ENCODE measurements around the gene EXD3. TPM values are rescaled to one million over a fixed set of nuclear protein-coding genes. Genes with fewer than 3 reads are reported as not detected.

Gene EXD3
- polyA plus RNA-seq, 2 of the 4 experiments (the other 2 are of a cell fraction) = 3.4 to 4.5 TPM

GRCh38 chr9:137376386-137376785 is 46.6 kb downstream of the EXD3 start:
- POLR2A ChIA-PET = no interaction called here
- no peak for DNase-seq (ENCODE audit: low read depth in 1 of 2, low spot score in 1 of 2)
- no peak for ATAC-seq
- FAIRE-seq = no peak
- Histone ChIP-seq H3K4me1 (no peaks in the 10 kb centered on the region), H3K9me3 (0 out of 3 replicates have a peak, but pooled peaks cover 5% of the 10 kb centered on the region), H3K4me3 (no peak overlapping the region), H3K4me2 (no peak overlapping the region), H3K27ac (no peak overlapping the region)
- WGBS (ENCODE audit: missing lambda C conversion rate) = 91% methylated on average over 12 of the region's 12 CpGs
- no peak for TF ChIP-seq BHLHE40 (IDR thresholded peaks at IDR 0.05; ENCODE audit: low read depth, low read length)
- no peak for TF ChIP-seq GATA3 (IDR thresholded peaks at IDR 0.05; ENCODE audit: borderline replicate concordance)
- no peak for TF ChIP-seq E2F6 (IDR thresholded peaks at IDR 0.05; ENCODE audit: borderline replicate concordance, low read depth)
- no peak for TF ChIP-seq HOXA7 (CRISPR knock-in tag; IDR thresholded peaks at IDR 0.05)
- no peak for TF ChIP-seq ZFP36 (IDR thresholded peaks at IDR 0.05; ENCODE audit: borderline replicate concordance, partially characterized antibody)
- no peak for TF ChIP-seq FOXS1 (CRISPR knock-in tag; IDR thresholded peaks at IDR 0.05)
- TF ChIP-seq KDM1A (IDR thresholded peaks at IDR 0.05; ENCODE audit: low read depth) = no peak
- no peak for TF ChIP-seq NR3C1 (IDR thresholded peaks at IDR 0.05)
- TF ChIP-seq ESRRA (IDR thresholded peaks at IDR 0.05; ENCODE audit: borderline replicate concordance, low read length) = no peak
- no peak for TF ChIP-seq NFE2L2 (conservative IDR thresholded peaks at IDR 0.05; ENCODE audit: low read length)
- TF ChIP-seq MAZ (IDR thresholded peaks at IDR 0.05; ENCODE audit: borderline replicate concordance, low read depth, low read length) = no peak
- TF ChIP-seq CBX8 (IDR thresholded peaks at IDR 0.05) = no peak
- no peak for TF ChIP-seq HES2 (IDR thresholded peaks at IDR 0.05)
- no peak for TF ChIP-seq MAX (IDR thresholded peaks at IDR 0.05)
- no peak for TF ChIP-seq SMC3 (IDR thresholded peaks at IDR 0.05)
- TF ChIP-seq RARB (CRISPR knock-in tag; IDR thresholded peaks at IDR 0.05) = no peak
- CTCF ChIA-PET = interaction anchor here (0.9 to 1.9 kb wide), 3 partner anchors 46 to 140 kb away, joined by 3 to 7 read pairs (median 3); partner anchors contain the start of genes EXD3 and NRARP

GRCh38 chr9:137375321-137376058 is 47.5 kb downstream of the EXD3 start:
- DNase-seq (ENCODE audit: low read depth in 1 of 2, low spot score in 1 of 2) = no peak
- ATAC-seq = no peak
- no peak overlapping the region for H3K4me3 ChIP-seq
- ChIA-PET POLR2A (no interaction called here), CTCF (interaction anchor here (0.7 to 1.9 kb wide), 5 partner anchors 21 to 72 kb away, joined by 3 to 7 read pairs (median 4); partner anchors contain the start of gene EXD3)
- no peak overlapping the region for H3K4me2 ChIP-seq
- FAIRE-seq = peak; percentile 32
- H3K4me1 ChIP-seq = no peaks in the 10 kb centered on the region
- TF ChIP-seq MYC (IDR thresholded peaks at IDR 0.05; ENCODE audit: borderline replicate concordance, low read length) = no peak
- TF ChIP-seq PHF8 (IDR thresholded peaks at IDR 0.05; ENCODE audit: borderline replicate concordance, low read depth) = no peak
- no peak for TF ChIP-seq CHD4 (IDR thresholded peaks at IDR 0.05; ENCODE audit: borderline replicate concordance)
- no peak for TF ChIP-seq CTCF (IDR thresholded peaks at IDR 0.05)
- TF ChIP-seq HOXA7 (CRISPR knock-in tag; IDR thresholded peaks at IDR 0.05) = no peak
- TF ChIP-seq ZFP36 (IDR thresholded peaks at IDR 0.05; ENCODE audit: borderline replicate concordance, partially characterized antibody) = no peak
- 85% methylated on average over 11 of the region's 11 CpGs for WGBS (ENCODE audit: missing lambda C conversion rate)
- H3K27ac ChIP-seq = no peak overlapping the region
- H3K9me3 ChIP-seq = 0 out of 3 replicates have a peak, but pooled peaks cover 5% of the 10 kb centered on the region
